Right lobe of liver (tissue), 6 donors: ENCODE data around the gene B2M. TPM values are rescaled to one million over a fixed set of nuclear protein-coding genes. Genes with fewer than 3 reads are reported as not detected.
"Not testable (repeated sequence)": the region's sequence is repeated elsewhere in the genome, so short reads cannot be mapped to it uniquely, and the experiment has no call there.

ENCODE experiments used
- ATAC-seq, 4 donors: fragments of 200-7000 bp; cut with Tn5 transposase; one replicate each; pipeline ENCODE4 v1.9.1; 2020; ENCODE audit warnings: mild to moderate bottlenecking in 4 of 4, moderate library complexity in 4 of 4
- DNase-seq, 3 donors: peaks; one replicate each; pipeline ENCODE4 v3.0.0-alpha.2; 2020
- H3K27ac ChIP-seq, 3 donors: fragments of 200-600 bp; one replicate each; pipeline ENCODE4 v1.8.0; 2022
- H3K27me3 ChIP-seq, 2 donors: fragments of 200-600 bp; one replicate each; pipeline ENCODE4 v1.8.0; 2022
- H3K36me3 ChIP-seq, 4 donors: fragments of 200-600 bp; sonication (generic) in 1 of 4; one replicate each; pipeline versions ENCODE4 v1.5.1 to v1.8.0; 2017 to 2022; ENCODE audit warnings: control low read depth in 1 of 4
- H3K4me1 ChIP-seq, 4 donors: fragments of 200-600 bp; sonication (generic) in 1 of 4; one replicate each; pipeline versions ENCODE4 v1.5.1 to v1.8.0; 2017 to 2022; ENCODE audit warnings: control low read depth in 1 of 4
- H3K4me3 ChIP-seq, 3 donors: fragments of 200-600 bp; one replicate each; pipeline ENCODE4 v1.8.0; 2022
- H3K9me3 ChIP-seq, 4 donors: fragments of 200-600 bp; sonication (generic) in 1 of 4; one replicate each; pipeline versions ENCODE4 v1.5.1 to v1.8.0; 2017 to 2022; ENCODE audit warnings: control low read depth in 1 of 4
- CTCF ChIP-seq, 4 donors: fragments of 200-600 bp in 3 of 4; fragments of 450-650 bp in 1 of 4; IDR thresholded peaks; one replicate each; pipeline versions ENCODE4 v1.5.1 to v1.8.0; 2016 to 2022; ENCODE audit warnings: antibody characterized with exemption in 4 of 4, mild to moderate bottlenecking in 2 of 4
- POLR2A ChIP-seq: fragments of 450-650 bp; IDR thresholded peaks from one replicate; pipeline ENCODE4 v1.6.1; 2017; ENCODE audit warnings: antibody characterized with exemption, mild to moderate bottlenecking
- WGBS: methylation state at CpG from one replicate; pipeline ENCODE4 v1.1.6; 2018; ENCODE audit warnings: low coverage, low lambda C conversion rate; ENCODE audit not compliant: insufficient coverage; ENCODE audit errors: missing lambda C conversion rate; 5-methylcytosine and 5-hydroxymethylcytosine counted together
- intact Hi-C, 2 donors: fragments of 100-400 bp; cut with DNase I; formaldehyde crosslinking; loops; one replicate each; pipeline versions ENCODE4 v1.11.2 to v1.14.1; 2022
- total RNA-seq, 6 experiments: library from RNA; depleted of rRNA in 2 of 6; stranded (reverse); fragments of >200 nt in 2 of 6; fragmentation: NEBNext Ultra II Directional in 3 of 6; extraction: Animal tissue kit (Norgen Biotek cat#: 25700) in 3 of 6; gene quantifications; one replicate each; pipeline versions ENCODE4 v1.1.0 to v1.2.4, GENCODE V29; 2016 to 2023
- donor health status: DM: no; HTN: yes; CAD: no.
- donor health status: DM: no; HTN: no; CAD: no.
- donor health status: DM: no; HTN: no; CAD: no.
- donor health status: DM: no; HTN: yes; CAD: no.
- donor health status: DM: no; HTN: yes; CAD: no.

B2M gene
- total RNA-seq, 6 experiments from 2014 or later = 894 to 5,671 (median 2,154) TPM

GRCh38 chr15:44682211-44682610 lies 29.1 kb upstream of the B2M start:
- no peak for DNase-seq
- H3K27ac ChIP-seq = no peak overlapping the region
- H3K36me3 ChIP-seq = no peaks in the 10 kb centered on the region
- no peak for TF ChIP-seq POLR2A
- TF ChIP-seq CTCF (IDR thresholded peaks at IDR 0.05) = no peak
- no peak overlapping the region for H3K4me3 ChIP-seq
- no peaks in the 10 kb centered on the region for H3K4me1 ChIP-seq
- 25% methylated on average over 2 of the region's 2 CpGs for WGBS
- no peaks in the 10 kb centered on the region for H3K27me3 ChIP-seq
- intact Hi-C loops = no loop called here
- ATAC-seq = no peak
- H3K9me3 ChIP-seq = no peaks in the 10 kb centered on the region

GRCh38 chr15:44682809-44683682 lies 28.3 kb upstream of the B2M start:
- H3K4me3 ChIP-seq, H3K9me3 ChIP-seq, H3K36me3 ChIP-seq, H3K4me1 ChIP-seq, H3K27me3 ChIP-seq, intact Hi-C loops, H3K27ac ChIP-seq: not testable (repeated sequence)
- 30% methylated on average over 2 of the region's 8 CpGs for WGBS
- ATAC-seq (peak in 1 of 4 donors; percentile 30), DNase-seq (peak in 2 of 3 donors; percentile 58 to 63)

- H3K27ac ChIP-seq, ATAC-seq, H3K9me3 ChIP-seq, H3K4me3 ChIP-seq, H3K36me3 ChIP-seq, intact Hi-C loops, DNase-seq, H3K4me1 ChIP-seq, H3K27me3 ChIP-seq: not testable (repeated sequence)
- WGBS = 71% methylated on average over 2 of the region's 2 CpGs
Observed at GRCh38 chr15:44689318-44689717, 22.0 kb upstream of the B2M start.

- ATAC-seq, H3K4me3 ChIP-seq, intact Hi-C loops, DNase-seq, H3K4me1 ChIP-seq, H3K27me3 ChIP-seq, H3K9me3 ChIP-seq, H3K36me3 ChIP-seq, H3K27ac ChIP-seq: not testable (repeated sequence)
- WGBS = 60% methylated on average over 1 of the region's 1 CpG
Observed at GRCh38 chr15:44690245-44690644, 21.1 kb upstream of the B2M start.

GRCh38 chr15:44692659-44693058 lies 18.7 kb upstream of the B2M start:
- H3K27ac ChIP-seq = no peak overlapping the region
- no peaks in the 10 kb centered on the region for H3K9me3 ChIP-seq
- TF ChIP-seq POLR2A = no peak
- no peak for TF ChIP-seq CTCF (IDR thresholded peaks at IDR 0.05)
- no peaks in the 10 kb centered on the region for H3K27me3 ChIP-seq
- no CpG with 5 or more reads among the region's 1 CpG for WGBS
- ATAC-seq (no peak), DNase-seq (no peak)
- intact Hi-C loops = no loop called here
- H3K36me3 ChIP-seq = no peaks in the 10 kb centered on the region
- H3K4me1 ChIP-seq = no peaks in the 10 kb centered on the region
- no peak overlapping the region for H3K4me3 ChIP-seq

- ATAC-seq (no peak), DNase-seq (no peak)
- H3K9me3 ChIP-seq = no peaks in the 10 kb centered on the region
- 71% methylated on average over 4 of the region's 4 CpGs for WGBS
- no peaks in the 10 kb centered on the region for H3K4me1 ChIP-seq
- H3K27ac ChIP-seq = no peak overlapping the region
- no peaks in the 10 kb centered on the region for H3K36me3 ChIP-seq
- H3K4me3 ChIP-seq = no peak overlapping the region
- no peaks in the 10 kb centered on the region for H3K27me3 ChIP-seq
- intact Hi-C loops = no loop called here
- no peak for TF ChIP-seq POLR2A
- TF ChIP-seq CTCF (IDR thresholded peaks at IDR 0.05) = no peak
Observed at GRCh38 chr15:44694416-44694815, 16.9 kb upstream of the B2M start.
